Measurements from ENCODE around the gene OGFR.

OGFR gene

GRCh38 chr20:62770111-62770910 lies 34.3 kb upstream of the OGFR start:
- DNase-seq (ENCODE audit: low read depth in 2 of 2), result no peak

DNA sequence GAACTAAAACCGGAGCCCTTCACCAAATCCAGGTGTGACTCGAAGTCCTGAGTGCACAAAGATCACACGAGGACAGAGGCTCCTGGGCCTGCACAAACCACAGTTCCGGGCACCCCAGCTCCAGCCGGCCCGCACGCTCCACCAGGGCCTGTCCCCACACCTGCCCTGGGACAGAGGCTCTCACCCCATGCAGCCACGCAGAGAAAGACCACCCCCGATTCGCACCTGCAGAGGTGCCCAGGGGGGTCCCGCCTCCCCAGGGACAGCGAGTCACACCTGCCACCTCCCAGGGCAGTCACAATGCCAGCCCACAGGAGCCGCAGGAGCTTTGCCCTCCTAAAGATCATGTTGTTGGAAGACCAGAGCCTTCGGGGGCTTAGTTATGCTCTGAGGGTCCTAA lies 33.7 kb upstream of the OGFR start:
- DNase-seq (ENCODE audit: low read depth in 2 of 2), result no peak

- no peak for DNase-seq (ENCODE audit: low read depth in 2 of 2)
These were observed 33.1 kb upstream of the OGFR start for GRCh38 chr20:62771396-62772102.

- DNase-seq (ENCODE audit: low read depth in 2 of 2), result no peak
These were observed 32.5 kb upstream of the OGFR start for GRCh38 chr20:62772103-62772611.

- no peak for DNase-seq (ENCODE audit: low read depth in 2 of 2)
These were observed 32.0 kb upstream of the OGFR start for GRCh38 chr20:62772619-62772989.

- DNase-seq (ENCODE audit: low read depth in 2 of 2), result no peak
These were observed 31.4 kb upstream of the OGFR start for GRCh38 chr20:62772990-62773844.

GRCh38 chr20:62773845-62774714 lies 30.6 kb upstream of the OGFR start:
- no peak for DNase-seq (ENCODE audit: low read depth in 2 of 2)

- no peak for DNase-seq (ENCODE audit: low read depth in 2 of 2)
These were observed 29.9 kb upstream of the OGFR start for GRCh38 chr20:62774762-62775161.

- no peak for DNase-seq (ENCODE audit: low read depth in 2 of 2)
These were observed 29.4 kb upstream of the OGFR start for GRCh38 chr20:62775206-62775605.

- DNase-seq (ENCODE audit: low read depth in 2 of 2), result no peak
These were observed 28.5 kb upstream of the OGFR start for GRCh38 chr20:62776035-62776691.

DNA sequence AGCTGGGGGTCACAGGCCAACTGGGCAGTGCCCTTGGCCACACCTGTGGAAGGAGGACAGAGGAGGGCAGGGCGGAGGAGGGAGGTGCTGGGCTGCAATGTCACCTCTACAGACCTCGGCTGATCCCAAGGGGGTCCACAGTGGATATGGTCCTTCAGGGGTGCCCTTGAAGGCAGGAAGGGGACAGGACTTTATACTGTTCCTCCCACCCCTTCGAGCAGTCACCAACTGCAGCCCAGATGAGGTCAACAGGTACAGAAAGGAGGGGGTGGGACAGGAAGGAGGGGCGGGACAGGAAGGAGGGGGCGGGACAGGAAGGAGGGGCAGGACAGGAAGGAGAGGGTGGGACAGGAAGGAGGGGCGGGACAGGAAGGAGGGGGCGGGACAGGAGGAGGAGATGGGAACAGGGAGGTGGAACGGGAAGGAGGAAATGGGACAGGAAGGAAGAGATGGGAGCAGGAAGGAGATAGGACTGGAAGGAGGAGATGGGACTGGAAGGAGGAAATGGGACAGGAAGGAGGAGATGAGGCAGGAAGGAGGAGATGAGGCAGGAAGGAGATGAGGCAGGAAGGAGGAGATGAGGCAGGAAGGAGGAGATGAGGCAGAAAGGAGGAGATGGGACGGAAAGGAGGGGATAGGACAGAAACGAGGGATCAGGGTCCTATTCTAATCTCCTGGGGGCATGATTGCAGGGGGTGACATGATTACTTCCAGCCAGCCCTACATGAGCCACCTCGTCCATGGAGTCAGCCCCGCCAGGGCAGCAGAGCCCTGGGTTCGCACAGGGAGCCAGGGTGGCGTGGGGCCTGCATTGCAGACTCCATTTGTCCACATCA lies 27.7 kb upstream of the OGFR start:
- peak; percentile 45 to 50 for DNase-seq (ENCODE audit: low read depth in 2 of 2)

GRCh38 chr20:62777528-62777830 lies 27.2 kb upstream of the OGFR start:
- no peak for DNase-seq (ENCODE audit: low read depth in 2 of 2)

DNA sequence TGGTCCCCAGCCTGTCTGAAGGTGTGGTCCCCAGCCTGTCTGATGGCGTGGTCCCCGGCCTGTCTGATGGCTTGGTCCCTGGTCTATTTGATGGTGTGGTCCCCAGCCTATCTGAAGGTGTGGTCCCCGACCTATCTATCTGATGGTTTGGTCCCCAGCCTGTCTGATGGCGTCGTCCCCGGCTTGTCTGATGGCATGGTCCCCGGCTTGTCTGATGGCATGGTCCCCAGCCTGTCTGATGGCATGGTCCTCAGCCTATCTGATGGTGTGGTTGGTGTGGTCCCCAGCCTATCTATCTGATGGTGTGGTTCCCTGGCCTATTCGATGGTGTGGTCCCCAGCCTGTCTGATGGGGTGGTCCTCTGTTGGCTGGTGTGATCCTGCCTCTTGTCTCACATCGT lies 26.6 kb upstream of the OGFR start:
- DNase-seq (ENCODE audit: low read depth in 2 of 2), result no peak

- DNase-seq (ENCODE audit: low read depth in 2 of 2), result no peak
These were observed 25.8 kb upstream of the OGFR start for GRCh38 chr20:62778601-62779416.

GRCh38 chr20:62779417-62779685 lies 25.3 kb upstream of the OGFR start:
- DNase-seq (ENCODE audit: low read depth in 2 of 2), result no peak

GRCh38 chr20:62780204-62780603 lies 24.4 kb upstream of the OGFR start:
- no peak for DNase-seq (ENCODE audit: low read depth in 2 of 2)

- DNase-seq (ENCODE audit: low read depth in 2 of 2), result no peak
These were observed 23.9 kb upstream of the OGFR start for GRCh38 chr20:62780696-62781095.

GRCh38 chr20:62782149-62782892 lies 22.3 kb upstream of the OGFR start:
- DNase-seq (ENCODE audit: low read depth in 2 of 2), result no peak

- DNase-seq (ENCODE audit: low read depth in 2 of 2), result no peak
These were observed 21.7 kb upstream of the OGFR start for GRCh38 chr20:62782893-62783278.
